ENCODE results near the gene XPNPEP3.
"Not testable (repeated sequence)": the region's sequence is repeated elsewhere in the genome, so short reads cannot be mapped to it uniquely, and the experiment has no call there.

XPNPEP3 gene

DNA sequence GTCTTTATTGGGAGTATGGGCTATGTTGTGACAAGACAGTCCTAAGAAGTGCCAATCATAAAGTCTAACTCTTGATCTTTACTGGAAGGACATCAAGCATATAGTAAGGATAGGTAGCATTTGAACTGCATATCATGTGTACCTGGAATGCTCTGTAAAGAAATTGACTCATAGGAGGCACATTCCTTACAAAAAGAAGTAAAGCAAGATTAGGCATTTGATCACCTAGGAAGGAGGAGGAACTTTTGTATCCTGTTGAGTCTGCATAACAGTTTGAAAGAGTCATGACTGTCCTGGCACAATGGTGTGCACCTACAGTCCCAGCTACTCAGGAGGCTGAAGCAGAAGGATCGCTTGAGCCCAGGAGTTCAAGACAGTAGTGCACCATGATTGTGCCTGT, 47.2 kb downstream of the XPNPEP3 start:
- no peak overlapping the region for H3K4me3 ChIP-seq (ENCODE audit: low read length)
- no peaks in the 10 kb centered on the region for H3K9me3 ChIP-seq (replicated peaks; ENCODE audit: insufficient read depth, low read length)
- H3F3A ChIP-seq (ENCODE audit: insufficient read depth, low read length): no peaks in the 10 kb centered on the region
- DNase-seq: no peak
- no peak overlapping the region for H3K27ac ChIP-seq (ENCODE audit: low read length)
- H2AFZ ChIP-seq (ENCODE audit: low read length): no peak overlapping the region
- no peak overlapping the region for H3K9ac ChIP-seq (ENCODE audit: low read length)
- H4K20me1 ChIP-seq (ENCODE audit: insufficient read depth, low read length): no peaks in the 10 kb centered on the region
- no peaks in the 10 kb centered on the region for H3K27me3 ChIP-seq (replicated peaks; ENCODE audit: insufficient read depth, low read length)
- no peak overlapping the region for H3K4me2 ChIP-seq (ENCODE audit: low read depth, low read length)
- no peaks in the 10 kb centered on the region for H3K4me1 ChIP-seq (ENCODE audit: low read length)
- H3K79me2 ChIP-seq (ENCODE audit: low read length): no peaks in the 10 kb centered on the region
- no peaks in the 10 kb centered on the region for H3K36me3 ChIP-seq (replicated peaks; ENCODE audit: insufficient read depth, low read length)
- TF ChIP-seq, protein P1, sequence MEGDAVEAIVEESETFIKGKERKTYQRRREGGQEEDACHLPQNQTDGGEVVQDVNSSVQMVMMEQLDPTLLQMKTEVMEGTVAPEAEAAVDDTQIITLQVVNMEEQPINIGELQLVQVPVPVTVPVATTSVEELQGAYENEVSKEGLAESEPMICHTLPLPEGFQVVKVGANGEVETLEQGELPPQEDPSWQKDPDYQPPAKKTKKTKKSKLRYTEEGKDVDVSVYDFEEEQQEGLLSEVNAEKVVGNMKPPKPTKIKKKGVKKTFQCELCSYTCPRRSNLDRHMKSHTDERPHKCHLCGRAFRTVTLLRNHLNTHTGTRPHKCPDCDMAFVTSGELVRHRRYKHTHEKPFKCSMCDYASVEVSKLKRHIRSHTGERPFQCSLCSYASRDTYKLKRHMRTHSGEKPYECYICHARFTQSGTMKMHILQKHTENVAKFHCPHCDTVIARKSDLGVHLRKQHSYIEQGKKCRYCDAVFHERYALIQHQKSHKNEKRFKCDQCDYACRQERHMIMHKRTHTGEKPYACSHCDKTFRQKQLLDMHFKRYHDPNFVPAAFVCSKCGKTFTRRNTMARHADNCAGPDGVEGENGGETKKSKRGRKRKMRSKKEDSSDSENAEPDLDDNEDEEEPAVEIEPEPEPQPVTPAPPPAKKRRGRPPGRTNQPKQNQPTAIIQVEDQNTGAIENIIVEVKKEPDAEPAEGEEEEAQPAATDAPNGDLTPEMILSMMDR (IDR thresholded peaks at IDR 0.05; ENCODE audit: low read length): no peak
- no peaks in the 10 kb centered on the region for H3K9me2 ChIP-seq (replicated peaks; ENCODE audit: insufficient read depth, low read length)

DNA sequence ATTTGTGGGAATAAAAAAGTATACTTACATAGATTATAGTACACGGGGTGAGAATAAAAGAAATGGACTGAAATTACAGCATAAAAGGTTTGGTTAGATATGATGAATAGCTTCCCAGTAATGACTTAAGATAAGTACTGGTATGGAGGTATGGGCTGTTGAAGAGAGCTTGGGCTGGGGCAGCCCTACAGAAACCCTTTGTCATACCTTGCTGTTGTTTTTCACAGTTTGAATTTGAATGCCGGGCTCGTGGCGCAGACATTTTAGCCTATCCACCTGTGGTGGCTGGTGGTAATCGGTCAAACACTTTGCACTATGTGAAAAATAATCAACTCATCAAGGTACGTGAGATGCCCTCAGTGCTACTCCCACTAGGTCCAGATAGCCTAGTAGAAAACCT, 51.9 kb downstream of the XPNPEP3 start:
- Histone ChIP-seq H3K9ac (ENCODE audit: low read length) (no peak overlapping the region), H3K27me3 (replicated peaks; ENCODE audit: insufficient read depth, low read length) (no peaks in the 10 kb centered on the region), H3K79me2 (ENCODE audit: low read length) (no peaks in the 10 kb centered on the region), H3K27ac (ENCODE audit: low read length) (no peak overlapping the region), H3K4me2 (ENCODE audit: low read depth, low read length) (no peak overlapping the region), H2AFZ (ENCODE audit: low read length) (no peak overlapping the region), H3K9me2 (replicated peaks; ENCODE audit: insufficient read depth, low read length) (no peaks in the 10 kb centered on the region), H3K9me3 (replicated peaks; ENCODE audit: insufficient read depth, low read length) (no peaks in the 10 kb centered on the region), H3K4me1 (ENCODE audit: low read length) (no peaks in the 10 kb centered on the region), H3K36me3 (replicated peaks; ENCODE audit: insufficient read depth, low read length) (no peaks in the 10 kb centered on the region), H3F3A (ENCODE audit: insufficient read depth, low read length) (no peaks in the 10 kb centered on the region), H3K4me3 (ENCODE audit: low read length) (no peak overlapping the region), H4K20me1 (ENCODE audit: insufficient read depth, low read length) (no peaks in the 10 kb centered on the region)
- TF ChIP-seq, protein P1 (IDR thresholded peaks at IDR 0.05; ENCODE audit: low read length): no peak
- no peak for TF ChIP-seq EZH2 (optimal IDR thresholded peaks at IDR 0.05; ENCODE audit: low read depth, low read length)
- no peak for TF ChIP-seq EZH2phosphoT487 (IDR thresholded peaks at IDR 0.05; ENCODE audit: low read length)
- no peak for DNase-seq

DNA sequence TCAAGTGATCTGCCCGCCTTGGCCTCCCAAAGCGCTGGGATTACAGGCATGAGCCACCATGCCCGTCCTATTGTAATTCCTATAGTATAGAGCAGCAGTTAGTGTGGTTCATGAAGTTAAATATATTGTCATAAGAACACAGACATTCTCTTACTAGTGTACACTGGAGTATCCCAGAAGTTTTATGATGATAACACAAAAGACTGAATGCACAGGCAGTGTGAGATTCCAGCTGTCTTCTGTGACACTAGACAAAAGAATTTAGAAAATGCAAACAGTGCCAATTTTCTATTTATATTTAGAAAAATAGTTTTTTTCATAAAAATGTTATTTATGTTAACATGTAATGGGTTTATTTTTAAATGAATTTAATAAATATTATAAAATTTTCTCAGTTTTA, 54.8 kb downstream of the XPNPEP3 start:
- no peaks in the 10 kb centered on the region for H3K9me3 ChIP-seq (replicated peaks; ENCODE audit: insufficient read depth, low read length)
- no peaks in the 10 kb centered on the region for H3K4me1 ChIP-seq (ENCODE audit: low read length)
- H3F3A ChIP-seq (ENCODE audit: insufficient read depth, low read length): no peaks in the 10 kb centered on the region
- H3K36me3 ChIP-seq (replicated peaks; ENCODE audit: insufficient read depth, low read length): no peaks in the 10 kb centered on the region
- no peaks in the 10 kb centered on the region for H3K79me2 ChIP-seq (ENCODE audit: low read length)
- TF ChIP-seq EZH2phosphoT487 (IDR thresholded peaks at IDR 0.05; ENCODE audit: low read length): no peak
- TF ChIP-seq EZH2 (optimal IDR thresholded peaks at IDR 0.05; ENCODE audit: low read depth, low read length): no peak
- TF ChIP-seq, protein P1 (IDR thresholded peaks at IDR 0.05; ENCODE audit: low read length): no peak
- H3K9me2 ChIP-seq (replicated peaks; ENCODE audit: insufficient read depth, low read length): no peaks in the 10 kb centered on the region
- no peaks in the 10 kb centered on the region for H3K27me3 ChIP-seq (replicated peaks; ENCODE audit: insufficient read depth, low read length)
- H3K9ac ChIP-seq (ENCODE audit: low read length): no peak overlapping the region
- H3K4me3 ChIP-seq (ENCODE audit: low read length): no peak overlapping the region
- H3K27ac ChIP-seq (ENCODE audit: low read length): no peak overlapping the region
- H2AFZ ChIP-seq (ENCODE audit: low read length): no peak overlapping the region
- no peak for DNase-seq
- H3K4me2 ChIP-seq (ENCODE audit: low read depth, low read length): no peak overlapping the region
- no peaks in the 10 kb centered on the region for H4K20me1 ChIP-seq (ENCODE audit: insufficient read depth, low read length)

DNA sequence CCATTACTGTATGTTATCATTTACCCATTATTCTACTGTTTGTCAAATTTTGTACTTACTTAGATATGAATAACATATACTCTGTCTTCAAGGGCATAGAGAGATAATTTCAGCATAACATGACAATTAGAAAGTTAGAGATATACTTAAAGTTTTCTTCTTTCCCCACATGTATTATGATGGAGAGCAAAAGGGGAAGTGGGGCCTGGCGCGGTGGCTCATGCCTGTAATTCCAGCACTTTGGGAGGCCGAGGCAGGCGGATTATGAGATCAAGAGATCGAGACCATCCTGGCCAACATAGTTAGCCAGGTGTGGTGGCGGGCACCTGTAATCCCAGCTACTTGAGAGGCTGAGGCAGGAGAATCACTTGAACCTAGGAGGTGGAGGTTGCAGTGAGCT, 56.0 kb downstream of the XPNPEP3 start:
- not testable (repeated sequence) for H3K4me2 ChIP-seq (ENCODE audit: low read depth, low read length); H3K9ac ChIP-seq (ENCODE audit: low read length); H4K20me1 ChIP-seq (ENCODE audit: insufficient read depth, low read length); H3K9me2 ChIP-seq (replicated peaks; ENCODE audit: insufficient read depth, low read length); H3K9me3 ChIP-seq (replicated peaks; ENCODE audit: insufficient read depth, low read length); H3K4me3 ChIP-seq (ENCODE audit: low read length); H3F3A ChIP-seq (ENCODE audit: insufficient read depth, low read length); H3K4me1 ChIP-seq (ENCODE audit: low read length); H3K79me2 ChIP-seq (ENCODE audit: low read length); H3K27me3 ChIP-seq (replicated peaks; ENCODE audit: insufficient read depth, low read length); H2AFZ ChIP-seq (ENCODE audit: low read length); H3K27ac ChIP-seq (ENCODE audit: low read length); DNase-seq; H3K36me3 ChIP-seq (replicated peaks; ENCODE audit: insufficient read depth, low read length)

Measured in MM.1S (cell line).